ENCODE results near the gene ZNF418.

ZNF418 gene

GRCh38 chr19:57888560-57889231 is 46.5 kb downstream of the ZNF418 start, which contains the start of gene ZNF814:
ZNF814 (minus strand) TSS chr19:57889037; CDS start chr19:57888802, 235 bp downstream.
- Histone ChIP-seq H2AFZ (ENCODE audit: low read depth, low read length) (peak within 1 kb of the TSS; percentile 84), H4K20me1 (ENCODE audit: insufficient read depth, low read length) (peaks cover 7% of the 10 kb centered on the region; the same call in 1 of the 2 replicates), H3K9ac (ENCODE audit: low read depth, low read length) (peak within 1 kb of the TSS; percentile 76), H3K27ac (ENCODE audit: low read length) (peak within 1 kb of the TSS; percentile 75), H3K79me2 (ENCODE audit: insufficient read depth, low read length) (peaks cover 51% of the 10 kb centered on the region), H3K9me3 (ENCODE audit: insufficient read depth, low read length, severe bottlenecking) (no peaks in the 10 kb centered on the region), H3K36me3 (ENCODE audit: insufficient read depth, low read length) (peaks cover 29% of the 10 kb centered on the region), H3K27me3 (ENCODE audit: insufficient read depth, low read length, poor library complexity) (no peaks in the 10 kb centered on the region), H3K4me2 (ENCODE audit: insufficient read depth, low read length) (peak within 1 kb of the TSS; percentile 90), H3K4me1 (ENCODE audit: insufficient read depth, low read length) (peaks cover 40% of the 10 kb centered on the region), H3K4me3 (ENCODE audit: low read depth in 1 of 2, low read length in 2 of 2) (peak within 1 kb of the TSS; percentile 64 to 73; a peak in 3 of 4 replicates)
- DNase-seq: peak; percentile 93
- peak; percentile 96 for ATAC-seq (ENCODE audit: insufficient read depth, low read depth)
- no peak for TF ChIP-seq EZH2 (IDR thresholded peaks at IDR 0.05; ENCODE audit: borderline replicate concordance, low read depth, low read length, severe bottlenecking)
- TF ChIP-seq, protein P1, sequence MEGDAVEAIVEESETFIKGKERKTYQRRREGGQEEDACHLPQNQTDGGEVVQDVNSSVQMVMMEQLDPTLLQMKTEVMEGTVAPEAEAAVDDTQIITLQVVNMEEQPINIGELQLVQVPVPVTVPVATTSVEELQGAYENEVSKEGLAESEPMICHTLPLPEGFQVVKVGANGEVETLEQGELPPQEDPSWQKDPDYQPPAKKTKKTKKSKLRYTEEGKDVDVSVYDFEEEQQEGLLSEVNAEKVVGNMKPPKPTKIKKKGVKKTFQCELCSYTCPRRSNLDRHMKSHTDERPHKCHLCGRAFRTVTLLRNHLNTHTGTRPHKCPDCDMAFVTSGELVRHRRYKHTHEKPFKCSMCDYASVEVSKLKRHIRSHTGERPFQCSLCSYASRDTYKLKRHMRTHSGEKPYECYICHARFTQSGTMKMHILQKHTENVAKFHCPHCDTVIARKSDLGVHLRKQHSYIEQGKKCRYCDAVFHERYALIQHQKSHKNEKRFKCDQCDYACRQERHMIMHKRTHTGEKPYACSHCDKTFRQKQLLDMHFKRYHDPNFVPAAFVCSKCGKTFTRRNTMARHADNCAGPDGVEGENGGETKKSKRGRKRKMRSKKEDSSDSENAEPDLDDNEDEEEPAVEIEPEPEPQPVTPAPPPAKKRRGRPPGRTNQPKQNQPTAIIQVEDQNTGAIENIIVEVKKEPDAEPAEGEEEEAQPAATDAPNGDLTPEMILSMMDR (IDR thresholded peaks at IDR 0.05; ENCODE audit: borderline replicate concordance, extremely low read depth, low read length, poor library complexity, severe bottlenecking): peak; percentile 41

GRCh38 chr19:57888107-57888559 is 47.1 kb downstream of the ZNF418 start:
- H3K4me2 ChIP-seq (ENCODE audit: insufficient read depth, low read length): peak overlapping the region; percentile 90
- peaks cover 57% of the 10 kb centered on the region for H3K79me2 ChIP-seq (ENCODE audit: insufficient read depth, low read length)
- no peak for ATAC-seq (ENCODE audit: insufficient read depth, low read depth)

GRCh38 chr19:57887195-57887941 is 47.8 kb downstream of the ZNF418 start:
- no peak overlapping the region for H2AFZ ChIP-seq (ENCODE audit: low read depth, low read length)
- peaks cover 40% of the 10 kb centered on the region for H3K4me1 ChIP-seq (ENCODE audit: insufficient read depth, low read length)
- H3K9me3 ChIP-seq (ENCODE audit: insufficient read depth, low read length, severe bottlenecking): no peaks in the 10 kb centered on the region
- no peaks in the 10 kb centered on the region for H3K27me3 ChIP-seq (ENCODE audit: insufficient read depth, low read length, poor library complexity)
- H3K4me3 ChIP-seq (ENCODE audit: low read depth in 1 of 2, low read length in 2 of 2): peak overlapping the region; percentile 64 to 73
- peak overlapping the region; percentile 76 for H3K9ac ChIP-seq (ENCODE audit: low read depth, low read length)
- peak overlapping the region; percentile 39; the same call in 1 of the 2 replicates for H3K27ac ChIP-seq (ENCODE audit: low read length)
- H4K20me1 ChIP-seq (ENCODE audit: insufficient read depth, low read length): peaks cover 7% of the 10 kb centered on the region; the same call in 1 of the 2 replicates
- peaks cover 65% of the 10 kb centered on the region for H3K79me2 ChIP-seq (ENCODE audit: insufficient read depth, low read length)
- H3K36me3 ChIP-seq (ENCODE audit: insufficient read depth, low read length): peaks cover 38% of the 10 kb centered on the region
- ATAC-seq (ENCODE audit: insufficient read depth, low read depth) (no peak), DNase-seq (no peak)
- H3K4me2 ChIP-seq (ENCODE audit: insufficient read depth, low read length): peak overlapping the region; percentile 90
- TF ChIP-seq, protein P1 (IDR thresholded peaks at IDR 0.05; ENCODE audit: borderline replicate concordance, extremely low read depth, low read length, poor library complexity, severe bottlenecking): no peak
- no peak for TF ChIP-seq EZH2 (IDR thresholded peaks at IDR 0.05; ENCODE audit: borderline replicate concordance, low read depth, low read length, severe bottlenecking)

More at GRCh38 chr19:57888107-57888559, 47.1 kb downstream of the ZNF418 start:
- H3K4me1 ChIP-seq (ENCODE audit: insufficient read depth, low read length): peaks cover 40% of the 10 kb centered on the region
- H2AFZ ChIP-seq (ENCODE audit: low read depth, low read length): peak overlapping the region; percentile 84
- DNase-seq: no peak
- peak overlapping the region; percentile 76 for H3K9ac ChIP-seq (ENCODE audit: low read depth, low read length)
- peak overlapping the region; percentile 75 for H3K27ac ChIP-seq (ENCODE audit: low read length)
- H3K36me3 ChIP-seq (ENCODE audit: insufficient read depth, low read length): peaks cover 32% of the 10 kb centered on the region
- H3K4me3 ChIP-seq (ENCODE audit: low read depth in 1 of 2, low read length in 2 of 2): peak overlapping the region; percentile 64 to 73; a peak in 3 of 4 replicates
- H3K9me3 ChIP-seq (ENCODE audit: insufficient read depth, low read length, severe bottlenecking): no peaks in the 10 kb centered on the region
- no peaks in the 10 kb centered on the region for H3K27me3 ChIP-seq (ENCODE audit: insufficient read depth, low read length, poor library complexity)
- no peak for TF ChIP-seq EZH2 (IDR thresholded peaks at IDR 0.05; ENCODE audit: borderline replicate concordance, low read depth, low read length, severe bottlenecking)
- TF ChIP-seq, protein P1 (IDR thresholded peaks at IDR 0.05; ENCODE audit: borderline replicate concordance, extremely low read depth, low read length, poor library complexity, severe bottlenecking): no peak
- peaks cover 7% of the 10 kb centered on the region; the same call in 1 of the 2 replicates for H4K20me1 ChIP-seq (ENCODE audit: insufficient read depth, low read length)
